NCI-H748 treated with DMSO at 0.1 percent for 48 hours (cell line): ENCODE results near the gene FAM25G.
"Not testable (repeated sequence)": the region's sequence is repeated elsewhere in the genome, so short reads cannot be mapped to it uniquely, and the experiment has no call there.

Experiments
- DNase-seq: peaks from one replicate; lab custom pipeline; 2025; lab: John Stamatoyannopoulos, UW

The FAM25G gene

GRCh38 chr10:47465216-47465917, 26.1 kb downstream of the FAM25G start:
- DNase-seq: not testable (repeated sequence)

GRCh38 chr10:47462577-47463358, 28.7 kb downstream of the FAM25G start:
- DNase-seq: not testable (repeated sequence)

GRCh38 chr10:47461261-47461687, 30.2 kb downstream of the FAM25G start:
- DNase-seq: not testable (repeated sequence)

GRCh38 chr10:47458466-47459154, 32.9 kb downstream of the FAM25G start:
- DNase-seq: no peak

DNA sequence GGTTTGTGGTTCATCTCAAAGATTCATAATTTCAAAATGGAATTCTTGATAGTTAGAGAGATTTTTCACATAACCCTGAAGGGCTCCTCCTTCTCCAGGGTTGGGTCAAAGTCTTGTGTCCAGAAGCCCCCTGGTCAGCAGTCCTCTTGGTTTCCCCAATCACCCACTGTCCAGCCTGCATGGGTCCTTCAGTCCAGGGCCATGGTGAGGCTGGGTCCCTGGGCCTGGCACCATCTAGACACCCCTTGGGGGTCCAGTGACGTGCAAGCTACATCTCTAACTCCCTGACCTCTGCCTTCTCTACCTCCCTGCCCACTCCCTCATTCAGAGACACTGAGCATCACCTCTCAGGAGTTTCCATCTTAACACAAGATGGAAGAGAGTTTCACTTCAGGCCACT, 33.7 kb downstream of the FAM25G start:
- DNase-seq: no peak

- DNase-seq: no peak
Measured at GRCh38 chr10:47457528-47457820, 34.0 kb downstream of the FAM25G start.

DNA sequence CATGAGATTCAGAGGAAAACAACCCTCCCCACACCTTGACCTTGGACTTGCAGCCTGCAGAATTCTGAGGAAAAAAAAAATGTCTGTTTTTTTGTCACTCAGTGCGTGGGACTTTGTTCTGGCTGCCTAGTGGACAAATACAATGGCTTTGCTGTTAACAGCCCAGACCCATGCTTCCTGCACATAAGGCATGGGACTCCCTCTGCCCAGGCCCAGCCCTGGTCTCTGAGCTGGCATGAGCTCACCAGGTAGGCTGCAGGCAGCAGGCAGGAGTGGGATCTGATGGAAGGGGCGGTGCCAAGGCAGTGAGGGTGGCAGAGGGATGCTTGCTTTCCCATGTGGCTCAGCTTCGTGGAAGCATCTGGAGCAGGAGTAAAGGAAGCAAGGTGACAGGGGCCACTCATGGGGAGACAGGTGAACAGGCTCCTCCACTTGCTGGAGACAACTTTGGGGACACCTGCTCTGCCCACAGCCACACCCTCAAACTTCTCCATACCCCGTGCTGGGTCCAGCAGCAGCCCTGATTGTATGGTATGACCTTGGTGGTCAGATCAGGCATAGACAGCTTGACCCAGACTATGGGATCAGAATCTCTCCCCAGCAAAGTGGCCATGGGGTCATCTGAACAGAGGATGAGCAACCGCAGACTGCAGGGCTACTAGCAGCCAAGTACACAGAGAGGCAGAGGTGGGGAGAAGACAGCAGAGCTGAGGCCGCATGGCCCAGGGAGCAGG, 34.5 kb downstream of the FAM25G start:
- no peak for DNase-seq

GRCh38 chr10:47456079-47456785, 35.3 kb downstream of the FAM25G start:
- no peak for DNase-seq

DNA sequence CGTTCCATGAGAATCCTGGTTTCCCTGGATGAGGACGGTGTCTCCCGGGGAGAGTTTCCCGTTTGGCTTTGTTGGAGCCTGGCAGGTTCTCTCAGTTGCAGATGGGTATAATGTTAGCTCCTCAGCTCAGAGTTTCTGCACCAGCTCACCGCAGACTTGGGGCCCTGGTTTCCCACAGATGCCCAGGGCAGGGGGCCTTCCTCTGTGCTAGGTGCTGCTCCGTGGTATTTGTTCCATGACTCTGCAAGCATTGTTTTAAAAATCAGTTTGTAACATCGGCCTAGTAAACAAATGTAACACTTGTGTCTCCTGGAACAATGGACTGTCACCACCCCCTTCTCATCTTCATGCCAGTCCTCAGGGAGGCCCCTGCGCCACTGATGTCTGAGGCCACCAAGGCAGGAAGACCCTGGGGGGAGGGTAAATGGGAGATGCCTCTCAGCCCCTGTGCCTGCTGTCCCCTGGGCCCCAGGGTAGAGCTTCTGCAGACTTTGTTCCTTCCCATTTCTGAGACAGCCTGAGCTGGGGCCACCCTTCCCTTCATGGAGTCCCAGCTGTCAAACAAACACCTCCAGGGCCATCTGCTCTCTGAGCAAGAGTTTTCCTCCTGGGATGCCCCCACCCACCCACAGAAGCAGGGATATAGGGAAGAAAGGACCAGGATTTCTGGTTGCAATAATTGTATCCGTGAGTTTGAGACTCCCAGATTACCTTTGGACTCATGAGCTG, 36.0 kb downstream of the FAM25G start:
- DNase-seq: not testable (repeated sequence)

GRCh38 chr10:47454780-47455058, 36.8 kb downstream of the FAM25G start:
- no peak for DNase-seq

DNA sequence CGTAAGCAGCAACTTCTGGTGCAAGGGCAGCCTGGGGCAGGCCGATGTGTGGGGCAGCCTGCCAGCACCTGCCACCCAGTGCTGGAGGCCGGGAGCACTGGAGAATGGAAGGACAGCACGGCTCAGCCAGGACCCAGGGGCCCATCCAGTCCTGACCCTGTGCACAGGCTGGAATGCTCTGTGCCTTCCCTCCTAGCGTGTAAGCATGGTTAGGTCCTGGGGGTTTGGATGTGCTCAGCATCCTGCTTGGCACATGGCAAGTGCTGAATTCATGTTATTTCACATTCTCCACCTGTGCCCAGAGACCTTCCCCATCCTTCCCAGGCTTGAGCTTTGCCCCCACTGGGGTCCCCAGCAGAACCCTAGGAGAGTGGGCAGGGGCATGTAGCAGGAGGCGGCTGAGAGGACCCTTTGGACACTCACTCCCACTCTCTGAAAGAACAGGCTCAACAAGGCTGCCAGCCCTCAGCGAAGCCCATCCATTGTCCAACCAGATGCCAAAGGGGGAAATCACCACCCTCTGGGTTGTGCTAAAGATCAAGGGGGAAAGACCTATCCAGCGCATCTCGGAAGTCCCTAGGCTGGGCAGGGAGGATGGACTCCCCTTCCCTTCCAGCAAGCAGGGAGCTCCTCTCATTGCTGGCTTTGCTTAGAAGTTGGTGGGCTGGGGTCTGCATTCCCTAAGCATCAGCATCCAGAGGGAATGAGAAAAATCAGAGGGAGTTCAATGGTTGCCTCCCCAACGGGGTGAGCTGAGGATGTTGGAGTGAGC, 37.3 kb downstream of the FAM25G start:
- DNase-seq: no peak

DNA sequence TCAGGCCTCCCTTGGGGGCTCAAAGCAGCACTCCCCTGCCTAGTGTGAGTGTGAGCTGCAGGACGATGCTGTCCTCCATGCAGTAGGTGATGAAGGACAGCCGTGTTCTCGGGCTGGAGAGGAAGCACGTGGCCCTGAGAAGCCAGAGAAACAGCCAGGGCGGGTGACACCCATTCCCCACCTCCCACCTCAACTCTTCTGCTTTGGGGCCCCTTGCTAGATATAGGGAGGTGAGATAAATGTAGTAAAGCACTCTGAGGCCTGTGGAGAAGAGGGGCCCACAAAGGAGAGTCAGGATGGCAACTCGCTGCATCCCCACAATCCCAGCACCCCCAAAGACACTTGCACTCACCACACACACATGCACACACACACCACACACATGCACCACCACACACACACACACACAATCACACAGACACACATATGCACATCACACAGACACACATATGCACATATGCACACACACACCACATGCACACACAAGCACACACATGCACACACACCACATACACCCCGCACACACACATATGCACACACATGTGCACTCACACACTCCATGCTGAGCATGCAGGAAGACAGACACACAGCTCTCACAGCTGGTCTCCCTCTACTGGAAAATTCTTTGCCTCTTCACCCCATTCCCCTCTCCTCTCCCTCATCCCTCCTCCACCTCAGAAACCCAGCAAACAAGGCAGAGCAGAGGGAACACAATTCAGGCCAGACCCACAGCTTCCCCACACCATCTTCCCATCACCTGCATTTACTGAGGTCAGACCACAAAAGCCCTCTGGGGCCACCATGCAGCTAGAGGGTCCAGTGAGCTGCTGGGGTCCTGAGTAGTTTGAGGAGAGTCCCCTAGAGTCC, 38.1 kb downstream of the FAM25G start:
- no peak for DNase-seq

- no peak for DNase-seq
Measured at GRCh38 chr10:47452495-47453140, 38.9 kb downstream of the FAM25G start.

DNA sequence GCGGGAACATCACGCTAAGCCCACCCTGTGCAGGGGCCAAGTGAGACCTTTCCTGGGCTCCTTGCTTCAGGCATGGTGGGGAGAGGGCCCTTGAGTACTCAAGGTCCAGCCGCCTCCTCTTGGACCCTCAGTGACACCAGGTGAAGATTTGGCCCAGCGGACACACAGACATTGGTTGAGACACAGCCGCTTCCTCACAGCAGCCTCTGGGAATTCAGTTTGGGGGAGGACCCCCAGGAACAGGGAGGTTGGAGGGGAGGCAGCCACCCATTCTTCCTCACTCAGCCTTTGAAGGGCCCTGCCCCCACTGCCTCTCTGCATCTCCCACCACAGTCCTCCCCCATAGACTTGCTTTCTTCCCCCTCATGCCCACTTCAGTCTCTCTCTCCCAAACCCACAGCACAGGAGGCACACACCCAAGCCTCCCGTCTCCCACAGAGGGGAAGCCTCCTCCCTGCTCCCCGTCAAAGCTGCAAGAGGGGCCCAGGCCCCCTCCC, 39.5 kb downstream of the FAM25G start:
- DNase-seq: no peak

DNA sequence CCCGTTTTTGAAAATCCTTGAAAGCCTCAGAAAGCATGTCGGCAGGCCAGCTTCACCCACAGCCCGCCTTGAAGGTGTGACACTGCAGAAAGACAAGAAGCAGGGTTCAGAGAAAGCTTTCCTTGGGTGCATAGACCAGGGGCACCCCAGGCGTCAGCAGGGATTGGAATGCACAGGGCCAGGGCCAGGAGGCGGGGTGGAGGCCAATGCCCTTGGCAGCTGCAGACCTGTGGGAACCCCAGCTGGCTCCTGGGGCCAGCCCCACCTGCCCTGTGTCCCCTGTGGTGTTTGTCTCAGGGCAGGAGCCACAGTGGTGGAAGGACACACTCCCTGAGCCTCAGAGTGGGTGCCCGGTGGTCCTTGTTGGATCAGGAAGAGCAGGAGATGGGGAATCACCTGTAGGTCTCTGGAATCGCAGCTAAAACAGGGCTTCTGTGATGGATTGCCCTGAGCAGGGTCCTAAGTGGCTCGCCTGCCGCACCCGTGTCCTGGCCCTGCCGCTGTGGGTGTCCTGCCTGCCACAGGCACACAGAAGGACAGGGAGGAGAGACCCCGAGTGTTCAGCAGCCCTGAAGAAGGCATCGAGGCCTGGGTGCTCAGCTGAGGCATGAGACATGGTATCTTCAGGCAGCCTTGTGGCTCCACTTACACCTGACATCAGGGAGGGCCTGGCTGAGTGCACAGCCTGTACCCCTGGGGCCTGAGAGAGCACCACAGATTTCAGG, 40.1 kb downstream of the FAM25G start:
- DNase-seq: no peak

DNA sequence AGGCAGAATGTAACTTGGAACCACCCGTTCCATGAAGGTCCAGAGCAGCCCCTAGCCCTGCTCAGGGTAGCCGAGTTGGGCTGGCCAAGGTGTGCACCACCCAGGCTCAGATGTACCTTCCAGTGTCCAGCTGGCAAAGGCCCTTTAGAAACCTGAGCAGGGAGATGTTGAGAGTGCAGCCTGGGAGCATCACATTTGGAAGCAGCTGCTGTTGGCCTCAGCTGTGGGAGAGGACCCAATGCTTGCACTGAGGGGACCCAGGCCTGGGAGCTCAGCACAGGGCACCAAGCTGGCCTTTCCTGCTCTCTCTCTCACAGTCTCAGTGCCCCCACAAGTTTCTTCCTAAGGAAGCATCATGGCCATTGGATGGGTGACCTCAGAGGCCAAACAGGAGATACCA, 41.1 kb downstream of the FAM25G start:
- no peak for DNase-seq

DNA sequence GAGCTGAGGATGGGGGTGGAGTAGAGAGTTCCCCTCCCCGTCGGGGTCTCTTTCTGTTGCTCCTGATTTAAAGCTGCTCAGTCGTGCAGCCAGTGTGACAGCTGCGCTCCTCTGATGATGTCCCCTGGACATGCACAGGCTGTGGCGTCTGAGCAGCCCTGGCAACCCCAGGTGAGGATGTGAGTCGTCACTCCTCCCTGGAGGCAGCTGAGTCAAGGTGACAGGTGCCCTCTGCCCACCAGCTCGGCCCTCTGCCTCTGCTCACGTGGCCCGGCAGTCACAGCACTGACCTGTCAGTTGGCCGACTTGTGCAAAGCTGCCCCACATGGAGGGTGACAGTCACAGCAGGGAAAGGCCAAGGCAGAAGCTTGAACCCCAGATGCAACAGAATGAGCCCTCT, 41.5 kb downstream of the FAM25G start:
- DNase-seq: no peak
